Astrocyte (in vitro differentiated cells and primary cell): ENCODE measurements around the gene GIMAP8. TPM values are rescaled to one million over a fixed set of nuclear protein-coding genes. Genes with fewer than 3 reads are reported as not detected.

Source experiments
- DNase-seq: peaks from one replicate; pipeline ENCODE4 v3.0.0-alpha.2; 2010; ENCODE audit warnings: low read depth
- FAIRE-seq: peaks from 2 replicates; lab custom pipeline; 2011; peaks lifted over from hg19 to GRCh38; lab: Jason Lieb, UNC
- H2AFZ ChIP-seq: 2 replicates; pipeline ENCODE4 v1.6.0; 2012; ENCODE audit warnings: low read depth, low read length, inconsistent platforms
- H3K27ac ChIP-seq: 2 replicates; pipeline ENCODE4 v1.5.1; 2011; ENCODE audit warnings: low read depth, low read length, inconsistent platforms
- H3K27me3 ChIP-seq: 2 replicates; pipeline ENCODE4 v1.6.0; 2011; ENCODE audit warnings: low read length, inconsistent platforms; ENCODE audit not compliant: insufficient read depth
- H3K36me3 ChIP-seq: 2 replicates; pipeline ENCODE4 v1.5.1; 2011; ENCODE audit warnings: low read length, inconsistent platforms; ENCODE audit not compliant: insufficient read depth
- H3K4me1 ChIP-seq: 2 replicates; pipeline ENCODE4 v1.5.1; 2011; ENCODE audit warnings: low read length, inconsistent platforms; ENCODE audit not compliant: insufficient read depth
- H3K4me2 ChIP-seq: 2 replicates; pipeline ENCODE4 v1.6.0; 2012; ENCODE audit warnings: low read length, inconsistent platforms
- H3K4me3 ChIP-seq: 2 replicates; pipeline ENCODE4 v1.5.1; 2011; ENCODE audit warnings: low read depth, mild to moderate bottlenecking, low read length, inconsistent platforms; ENCODE audit not compliant: insufficient read depth
- H3K79me2 ChIP-seq: 2 replicates; pipeline ENCODE4 v1.6.0; 2012; ENCODE audit warnings: mild to moderate bottlenecking, low read length, inconsistent platforms; ENCODE audit not compliant: insufficient read depth
- H3K9ac ChIP-seq: 2 replicates; pipeline ENCODE4 v1.6.0; 2012; ENCODE audit warnings: mild to moderate bottlenecking, low read length, inconsistent platforms
- H3K9me3 ChIP-seq: 2 replicates; pipeline ENCODE4 v1.5.1; 2012; ENCODE audit warnings: low read depth, mild to moderate bottlenecking, low read length, inconsistent platforms; ENCODE audit not compliant: insufficient read depth
- H4K20me1 ChIP-seq: 2 replicates; pipeline ENCODE4 v1.6.0; 2012; ENCODE audit warnings: low read length, inconsistent platforms; ENCODE audit not compliant: insufficient read depth
- H3K27ac Mint-ChIP-seq: one replicate; pipeline ENCODE4 v1.8.0; 2021; ENCODE audit warnings: mild to moderate bottlenecking, mixed read lengths; ENCODE audit not compliant: unreplicated experiment
- H3K27me3 Mint-ChIP-seq: one replicate; pipeline ENCODE4 v1.8.0; 2021; ENCODE audit warnings: low read depth, mixed read lengths; ENCODE audit not compliant: unreplicated experiment
- H3K36me3 Mint-ChIP-seq: one replicate; pipeline ENCODE4 v1.8.0; 2021; ENCODE audit warnings: low read depth, mixed read lengths; ENCODE audit not compliant: unreplicated experiment
- H3K4me1 Mint-ChIP-seq: one replicate; pipeline ENCODE4 v1.8.0; 2021; ENCODE audit warnings: low read depth, mixed read lengths; ENCODE audit not compliant: unreplicated experiment
- H3K4me3 Mint-ChIP-seq: one replicate; pipeline ENCODE4 v1.8.0; 2021; ENCODE audit warnings: mild to moderate bottlenecking, moderate library complexity, mixed read lengths; ENCODE audit not compliant: unreplicated experiment
- H3K9me3 Mint-ChIP-seq: one replicate; pipeline ENCODE4 v1.8.0; 2021; ENCODE audit warnings: mild to moderate bottlenecking, mixed read lengths; ENCODE audit not compliant: unreplicated experiment
- CTCF ChIP-seq: IDR thresholded peaks from 2 replicates; pipeline ENCODE4 v1.5.1; 2011; ENCODE audit warnings: low read depth, mild to moderate bottlenecking, inconsistent platforms, low read length, moderate library complexity; ENCODE audit not compliant: insufficient read depth
- EZH2 ChIP-seq: IDR thresholded peaks from 2 replicates; pipeline ENCODE4 v1.6.1; 2012; ENCODE audit warnings: mild to moderate bottlenecking, low read length, inconsistent platforms; ENCODE audit not compliant: insufficient read depth
- total RNA-seq: library from RNA; stranded (reverse); gene quantifications from 2 replicates; pipeline ENCODE4 v1.2.1, GENCODE V29; 2021

GIMAP8 gene
- total RNA-seq, 1 donor from 2014 or later = not detected

DNA sequence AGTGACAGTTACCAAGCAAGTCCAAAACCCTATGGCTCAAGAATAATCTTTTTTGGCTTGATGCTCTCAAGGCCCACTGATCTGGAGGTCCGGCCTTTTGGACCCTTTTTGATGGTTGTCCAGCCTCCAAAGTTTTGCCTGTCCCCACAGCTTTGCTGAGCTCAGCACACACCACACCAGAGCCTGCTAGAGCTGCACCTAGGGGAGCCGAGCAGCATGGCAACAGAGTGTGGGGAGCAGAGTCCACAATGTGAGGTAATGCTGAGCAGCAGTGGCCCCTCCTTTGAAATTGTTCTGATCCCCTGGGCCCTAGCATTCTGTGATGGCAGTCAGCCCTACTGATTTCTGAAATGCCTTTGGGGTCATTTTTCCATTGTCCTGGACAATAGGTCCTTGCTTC, 73.6 kb downstream of the GIMAP8 start:
- Histone ChIP-seq H3K27ac (no peak overlapping the region), H3K4me2 (no peak overlapping the region), H3K27me3 (no peaks in the 10 kb centered on the region), H2AFZ (no peak overlapping the region), H3K4me3 (no peak overlapping the region), H3K9me3 (no peaks in the 10 kb centered on the region), H3K79me2 (no peaks in the 10 kb centered on the region), H3K9ac (no peak overlapping the region), H3K36me3 (no peaks in the 10 kb centered on the region), H3K4me1 (no peaks in the 10 kb centered on the region), H4K20me1 (no peaks in the 10 kb centered on the region)
- no peak for DNase-seq
- TF ChIP-seq CTCF (no peak), EZH2 (no peak)
- FAIRE-seq = no peak
- Mint-ChIP-seq H3K36me3 (no peaks in the 10 kb centered on the region), H3K4me3 (no peak overlapping the region), H3K27ac (no peak overlapping the region), H3K27me3 (peaks cover 8% of the 10 kb centered on the region), H3K4me1 (no peaks in the 10 kb centered on the region), H3K9me3 (peaks cover 2% of the 10 kb centered on the region)

Other genes with a start within 250 kb of the GIMAP8 start
- gene LRRC61, start 127.3 kb upstream of the GIMAP8 start, total RNA-seq = 0.24 and 0.45 TPM in 2 replicates
- 0.25 TPM in 1 of 2 replicates, not detected in the other for gene ACTR3C, start 127.1 kb upstream of the GIMAP8 start, total RNA-seq
- gene RARRES2, start 109.0 kb upstream of the GIMAP8 start, total RNA-seq = 19.4 and 21.7 TPM in 2 replicates
- 80.1 and 95.3 TPM in 2 replicates for gene REPIN1, start 81.8 kb upstream of the GIMAP8 start, total RNA-seq
- gene ZNF775, start 71.3 kb upstream of the GIMAP8 start, total RNA-seq = 6.4 and 6.5 TPM in 2 replicates
- not detected in 2 replicates for gene GIMAP7, start 64.2 kb downstream of the GIMAP8 start, total RNA-seq
- gene GIMAP4, start 116.8 kb downstream of the GIMAP8 start, total RNA-seq = not detected in 2 replicates
- gene GIMAP6, start 181.8 kb downstream of the GIMAP8 start, total RNA-seq = not detected in 2 replicates
- not detected in 2 replicates for gene GIMAP2, start 235.1 kb downstream of the GIMAP8 start, total RNA-seq